HL-60 (cell line): ENCODE data around the gene RUNDC3A.

Experiments
- GABPA ChIP-seq: IDR thresholded peaks from 2 replicates; pipeline ENCODE4 v1.6.1; 2012; ENCODE audit warnings: low read depth
- POLR2AphosphoS5 ChIP-seq: IDR thresholded peaks from 2 replicates; pipeline ENCODE4 v1.6.1; 2012; ENCODE audit warnings: low read depth
- SPI1 ChIP-seq: IDR thresholded peaks from 2 replicates; pipeline ENCODE4 v1.6.1; 2012; ENCODE audit warnings: low read depth, mild to moderate bottlenecking, borderline replicate concordance
- TF ChIP-seq, protein P1 (sequence below): IDR thresholded peaks from one replicate; pipeline ENCODE4 v1.5.1; 2011; ENCODE audit warnings: low read length, control low read depth, inconsistent platforms; ENCODE audit not compliant: insufficient read depth
- TF ChIP-seq, protein P2 (sequence below): IDR thresholded peaks from 2 replicates; pipeline ENCODE4 v1.6.1; 2012; ENCODE audit warnings: low read depth; ENCODE audit not compliant: insufficient replicate concordance

- TF ChIP-seq POLR2AphosphoS5: no peak
- TF ChIP-seq, protein P1, sequence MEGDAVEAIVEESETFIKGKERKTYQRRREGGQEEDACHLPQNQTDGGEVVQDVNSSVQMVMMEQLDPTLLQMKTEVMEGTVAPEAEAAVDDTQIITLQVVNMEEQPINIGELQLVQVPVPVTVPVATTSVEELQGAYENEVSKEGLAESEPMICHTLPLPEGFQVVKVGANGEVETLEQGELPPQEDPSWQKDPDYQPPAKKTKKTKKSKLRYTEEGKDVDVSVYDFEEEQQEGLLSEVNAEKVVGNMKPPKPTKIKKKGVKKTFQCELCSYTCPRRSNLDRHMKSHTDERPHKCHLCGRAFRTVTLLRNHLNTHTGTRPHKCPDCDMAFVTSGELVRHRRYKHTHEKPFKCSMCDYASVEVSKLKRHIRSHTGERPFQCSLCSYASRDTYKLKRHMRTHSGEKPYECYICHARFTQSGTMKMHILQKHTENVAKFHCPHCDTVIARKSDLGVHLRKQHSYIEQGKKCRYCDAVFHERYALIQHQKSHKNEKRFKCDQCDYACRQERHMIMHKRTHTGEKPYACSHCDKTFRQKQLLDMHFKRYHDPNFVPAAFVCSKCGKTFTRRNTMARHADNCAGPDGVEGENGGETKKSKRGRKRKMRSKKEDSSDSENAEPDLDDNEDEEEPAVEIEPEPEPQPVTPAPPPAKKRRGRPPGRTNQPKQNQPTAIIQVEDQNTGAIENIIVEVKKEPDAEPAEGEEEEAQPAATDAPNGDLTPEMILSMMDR: peak; percentile 2
- TF ChIP-seq, protein P2, sequence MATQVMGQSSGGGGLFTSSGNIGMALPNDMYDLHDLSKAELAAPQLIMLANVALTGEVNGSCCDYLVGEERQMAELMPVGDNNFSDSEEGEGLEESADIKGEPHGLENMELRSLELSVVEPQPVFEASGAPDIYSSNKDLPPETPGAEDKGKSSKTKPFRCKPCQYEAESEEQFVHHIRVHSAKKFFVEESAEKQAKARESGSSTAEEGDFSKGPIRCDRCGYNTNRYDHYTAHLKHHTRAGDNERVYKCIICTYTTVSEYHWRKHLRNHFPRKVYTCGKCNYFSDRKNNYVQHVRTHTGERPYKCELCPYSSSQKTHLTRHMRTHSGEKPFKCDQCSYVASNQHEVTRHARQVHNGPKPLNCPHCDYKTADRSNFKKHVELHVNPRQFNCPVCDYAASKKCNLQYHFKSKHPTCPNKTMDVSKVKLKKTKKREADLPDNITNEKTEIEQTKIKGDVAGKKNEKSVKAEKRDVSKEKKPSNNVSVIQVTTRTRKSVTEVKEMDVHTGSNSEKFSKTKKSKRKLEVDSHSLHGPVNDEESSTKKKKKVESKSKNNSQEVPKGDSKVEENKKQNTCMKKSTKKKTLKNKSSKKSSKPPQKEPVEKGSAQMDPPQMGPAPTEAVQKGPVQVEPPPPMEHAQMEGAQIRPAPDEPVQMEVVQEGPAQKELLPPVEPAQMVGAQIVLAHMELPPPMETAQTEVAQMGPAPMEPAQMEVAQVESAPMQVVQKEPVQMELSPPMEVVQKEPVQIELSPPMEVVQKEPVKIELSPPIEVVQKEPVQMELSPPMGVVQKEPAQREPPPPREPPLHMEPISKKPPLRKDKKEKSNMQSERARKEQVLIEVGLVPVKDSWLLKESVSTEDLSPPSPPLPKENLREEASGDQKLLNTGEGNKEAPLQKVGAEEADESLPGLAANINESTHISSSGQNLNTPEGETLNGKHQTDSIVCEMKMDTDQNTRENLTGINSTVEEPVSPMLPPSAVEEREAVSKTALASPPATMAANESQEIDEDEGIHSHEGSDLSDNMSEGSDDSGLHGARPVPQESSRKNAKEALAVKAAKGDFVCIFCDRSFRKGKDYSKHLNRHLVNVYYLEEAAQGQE: no peak
- TF ChIP-seq SPI1: no peak
- TF ChIP-seq GABPA: no peak
These were observed 46.5 kb downstream of the RUNDC3A start for GRCh38 chr17:44354582-44355561.
